T-helper 9 cell (primary cell): ENCODE measurements around the gene ASIC1.

Experiments used
- DNase-seq: peaks from one replicate; pipeline ENCODE4 v3.0.0-alpha.2; 2020

Gene ASIC1

GRCh38 chr12:50110762-50111351 is 53.5 kb downstream of the ASIC1 start:
- no peak for DNase-seq

- no peak for DNase-seq
Measured at GRCh38 chr12:50111395-50111692, 53.9 kb downstream of the ASIC1 start.

- DNase-seq = peak; percentile 99
Measured at GRCh38 chr12:50111693-50112455, 54.5 kb downstream of the ASIC1 start, which contains the start of gene COX14. Gene COX14 (plus strand): TSS chr12:50112236. CDS start chr12:50120044, 7,808 bp downstream.

- DNase-seq = peak; percentile 10
Measured at GRCh38 chr12:50112456-50113218, 55.2 kb downstream of the ASIC1 start.

GRCh38 chr12:50117057-50117622 is 59.7 kb downstream of the ASIC1 start:
- no peak for DNase-seq

- DNase-seq = no peak
Measured at GRCh38 chr12:50119387-50119786, 62.0 kb downstream of the ASIC1 start.

GRCh38 chr12:50120521-50120920 is 63.1 kb downstream of the ASIC1 start:
- DNase-seq = no peak

- DNase-seq = no peak
Measured at GRCh38 chr12:50120953-50121352, 63.6 kb downstream of the ASIC1 start.

GRCh38 chr12:50121641-50122040 is 64.2 kb downstream of the ASIC1 start:
- no peak for DNase-seq

GRCh38 chr12:50123203-50123602 is 65.8 kb downstream of the ASIC1 start:
- DNase-seq = no peak

GRCh38 chr12:50127546-50127945 is 70.2 kb downstream of the ASIC1 start:
- DNase-seq = no peak

GRCh38 chr12:50129290-50129689 is 71.9 kb downstream of the ASIC1 start:
- no peak for DNase-seq

- DNase-seq = no peak
Measured at GRCh38 chr12:50132505-50133135, 75.2 kb downstream of the ASIC1 start.
